Measurements from ENCODE around the gene TSPAN9.

The TSPAN9 gene

GRCh38 chr12:3145033-3145432 is 67.9 kb downstream of the TSPAN9 start:
- Histone ChIP-seq H3K27ac (ENCODE audit: low read depth, low read length) (no peak overlapping the region), H3K4me1 (ENCODE audit: control insufficient read depth, low read length) (no peaks in the 10 kb centered on the region), H4K20me1 (ENCODE audit: control insufficient read depth, insufficient read depth, low read depth, low read length) (0 out of 2 replicates have a peak, but pooled peaks cover 3% of the 10 kb centered on the region), H3F3A (ENCODE audit: control insufficient read depth, insufficient read depth) (no peaks in the 10 kb centered on the region), H3K4me2 (ENCODE audit: low read length) (no peak overlapping the region), H3K79me2 (ENCODE audit: control insufficient read depth, low read length) (no peaks in the 10 kb centered on the region), H3K36me3 (ENCODE audit: control insufficient read depth, low read length) (no peaks in the 10 kb centered on the region), H3K4me3 (ENCODE audit: low read length) (no peak overlapping the region), H3K9me2 (replicated peaks; ENCODE audit: control insufficient read depth, low read length) (no peaks in the 10 kb centered on the region), H3K27me3 (ENCODE audit: control insufficient read depth, low read length) (0 out of 2 replicates have a peak, but pooled peaks cover 2% of the 10 kb centered on the region), H3K9me3 (ENCODE audit: control insufficient read depth, insufficient read depth, low read length) (no peaks in the 10 kb centered on the region)
- TF ChIP-seq CTCF (IDR thresholded peaks at IDR 0.05; ENCODE audit: low read depth, low read length, poor library complexity, severe bottlenecking) (no peak), EZH2phosphoT487 (IDR thresholded peaks at IDR 0.05; ENCODE audit: borderline replicate concordance, low read length) (no peak)

GRCh38 chr12:3145546-3146310 is 68.5 kb downstream of the TSPAN9 start:
- Histone ChIP-seq H3K27me3 (ENCODE audit: control insufficient read depth, low read length) (0 out of 2 replicates have a peak, but pooled peaks cover 2% of the 10 kb centered on the region), H3K4me3 (ENCODE audit: low read length) (no peak overlapping the region), H3K4me1 (ENCODE audit: control insufficient read depth, low read length) (no peaks in the 10 kb centered on the region), H3K79me2 (ENCODE audit: control insufficient read depth, low read length) (no peaks in the 10 kb centered on the region), H4K20me1 (ENCODE audit: control insufficient read depth, insufficient read depth, low read depth, low read length) (0 out of 2 replicates have a peak, but pooled peaks cover 3% of the 10 kb centered on the region), H3K9me2 (replicated peaks; ENCODE audit: control insufficient read depth, low read length) (no peaks in the 10 kb centered on the region), H3K27ac (ENCODE audit: low read depth, low read length) (no peak overlapping the region), H3K36me3 (ENCODE audit: control insufficient read depth, low read length) (no peaks in the 10 kb centered on the region), H3K9me3 (ENCODE audit: control insufficient read depth, insufficient read depth, low read length) (no peaks in the 10 kb centered on the region), H3K4me2 (ENCODE audit: low read length) (no peak overlapping the region), H3F3A (ENCODE audit: control insufficient read depth, insufficient read depth) (no peaks in the 10 kb centered on the region)
- TF ChIP-seq CTCF (IDR thresholded peaks at IDR 0.05; ENCODE audit: low read depth, low read length, poor library complexity, severe bottlenecking): no peak
- no peak for TF ChIP-seq EZH2phosphoT487 (IDR thresholded peaks at IDR 0.05; ENCODE audit: borderline replicate concordance, low read length)

- no peaks in the 10 kb centered on the region for H3K79me2 ChIP-seq (ENCODE audit: control insufficient read depth, low read length)
- no peak overlapping the region for H3K4me2 ChIP-seq (ENCODE audit: low read length)
- H3K9me3 ChIP-seq (ENCODE audit: control insufficient read depth, insufficient read depth, low read length): no peaks in the 10 kb centered on the region
- H3K4me1 ChIP-seq (ENCODE audit: control insufficient read depth, low read length): no peaks in the 10 kb centered on the region
- no peaks in the 10 kb centered on the region for H3F3A ChIP-seq (ENCODE audit: control insufficient read depth, insufficient read depth)
- TF ChIP-seq EZH2phosphoT487 (IDR thresholded peaks at IDR 0.05; ENCODE audit: borderline replicate concordance, low read length) (no peak), CTCF (IDR thresholded peaks at IDR 0.05; ENCODE audit: low read depth, low read length, poor library complexity, severe bottlenecking) (no peak)
- 0 out of 2 replicates have a peak, but pooled peaks cover 2% of the 10 kb centered on the region for H3K27me3 ChIP-seq (ENCODE audit: control insufficient read depth, low read length)
- no peaks in the 10 kb centered on the region for H3K36me3 ChIP-seq (ENCODE audit: control insufficient read depth, low read length)
- no peaks in the 10 kb centered on the region for H4K20me1 ChIP-seq (ENCODE audit: control insufficient read depth, insufficient read depth, low read depth, low read length)
- H3K27ac ChIP-seq (ENCODE audit: low read depth, low read length): no peak overlapping the region
- H3K4me3 ChIP-seq (ENCODE audit: low read length): no peak overlapping the region
- no peaks in the 10 kb centered on the region for H3K9me2 ChIP-seq (replicated peaks; ENCODE audit: control insufficient read depth, low read length)
Measured at GRCh38 chr12:3147260-3147659, 70.1 kb downstream of the TSPAN9 start.

Data from DOHH2 (cell line).